Gastrocnemius medialis (tissue), 4 donors: Measurements from ENCODE around the gene APOBEC4. TPM values are rescaled to one million over a fixed set of nuclear protein-coding genes. Genes with fewer than 3 reads are reported as not detected.
"Not testable (repeated sequence)": the region's sequence is repeated elsewhere in the genome, so short reads cannot be mapped to it uniquely, and the experiment has no call there.

Experiments used
- ATAC-seq, 2 donors: fragments of 150-250 bp; one replicate each; pipeline ENCODE4 v1.9.1; 2016
- DNase-seq, 2 donors: peaks; one replicate each; pipeline ENCODE4 v3.0.0-alpha.2; 2019
- H3K27ac ChIP-seq, 4 donors: fragments of 200-600 bp; sonication (generic); 1 replicate in 1 of 4; 2 replicates in 3 of 4; pipeline ENCODE4 v1.5.1; 2016 to 2018; ENCODE audit warnings: mild to moderate bottlenecking in 2 of 4, moderate library complexity in 1 of 4
- H3K27me3 ChIP-seq, 3 donors: fragments of 200-600 bp; sonication (generic) in 2 of 3; 1 replicate in 1 of 3; 2 replicates in 2 of 3; pipeline versions ENCODE4 v1.5.1 to v1.6.0; 2016 to 2019; ENCODE audit warnings: mild to moderate bottlenecking in 1 of 3, moderate library complexity in 1 of 3
- H3K36me3 ChIP-seq, 2 donors: fragments of 200-600 bp; sonication (generic) in 1 of 2; one replicate each; pipeline ENCODE4 v1.5.1; 2017 to 2018
- H3K4me1 ChIP-seq, 2 donors: fragments of 200-600 bp; sonication (generic) in 1 of 2; one replicate each; pipeline ENCODE4 v1.5.1; 2016 to 2017; ENCODE audit warnings: mild to moderate bottlenecking in 2 of 2
- H3K4me3 ChIP-seq, 4 donors: fragments of 200-600 bp; sonication (generic) in 3 of 4; 1 replicate in 1 of 4; 2 replicates in 3 of 4; pipeline ENCODE4 v1.5.1; 2016 to 2019; ENCODE audit warnings: mild to moderate bottlenecking in 2 of 4
- H3K9me3 ChIP-seq, 3 donors: fragments of 200-600 bp; sonication (generic) in 2 of 3; 1 replicate in 1 of 3; 2 replicates in 2 of 3; pipeline ENCODE4 v1.5.1; 2016 to 2019
- POLR2A ChIP-seq, 2 donors: fragments of 450-650 bp; IDR thresholded peaks; one replicate each; pipeline ENCODE4 v1.6.1; 2017; ENCODE audit warnings: antibody characterized with exemption in 2 of 2, mild to moderate bottlenecking in 2 of 2, moderate library complexity in 2 of 2
- in situ Hi-C, 4 donors: fragments of 200-750 bp; cut with MboI; loops; one replicate each; pipeline versions ENCODE4 v1.15.0 to v1.8.0; 2017; ENCODE audit warnings: low sequenced_read_pairs in 4 of 4
- intact Hi-C: fragments of 100-400 bp; cut with DNase I; formaldehyde crosslinking; loops from one replicate; pipeline ENCODE4 v1.15.1; 2023; ENCODE audit warnings: low total_unique reads
- total RNA-seq, 4 donors: library from RNA; depleted of rRNA; stranded (reverse); fragments of >200 nt; gene quantifications; one replicate each; pipeline versions ENCODE4 v1.1.0 to v1.2.3, GENCODE V29; 2016
- TF ChIP-seq, protein P1 (sequence below), 5 experiments: fragments of 450-650 bp in 3 of 5; fragments of 200-600 bp in 2 of 5; sonication (generic) in 2 of 5; IDR thresholded peaks in 4 of 5; conservative IDR thresholded peaks in 1 of 5; 1 replicate in 4 of 5; 2 replicates in 1 of 5; pipeline ENCODE4 v1.5.1; 2016 to 2019; ENCODE audit warnings: antibody characterized with exemption in 5 of 5, mild to moderate bottlenecking in 3 of 5, moderate library complexity in 3 of 5

The APOBEC4 gene
- total RNA-seq, 4 donors from 2014 or later = not detected

DNA sequence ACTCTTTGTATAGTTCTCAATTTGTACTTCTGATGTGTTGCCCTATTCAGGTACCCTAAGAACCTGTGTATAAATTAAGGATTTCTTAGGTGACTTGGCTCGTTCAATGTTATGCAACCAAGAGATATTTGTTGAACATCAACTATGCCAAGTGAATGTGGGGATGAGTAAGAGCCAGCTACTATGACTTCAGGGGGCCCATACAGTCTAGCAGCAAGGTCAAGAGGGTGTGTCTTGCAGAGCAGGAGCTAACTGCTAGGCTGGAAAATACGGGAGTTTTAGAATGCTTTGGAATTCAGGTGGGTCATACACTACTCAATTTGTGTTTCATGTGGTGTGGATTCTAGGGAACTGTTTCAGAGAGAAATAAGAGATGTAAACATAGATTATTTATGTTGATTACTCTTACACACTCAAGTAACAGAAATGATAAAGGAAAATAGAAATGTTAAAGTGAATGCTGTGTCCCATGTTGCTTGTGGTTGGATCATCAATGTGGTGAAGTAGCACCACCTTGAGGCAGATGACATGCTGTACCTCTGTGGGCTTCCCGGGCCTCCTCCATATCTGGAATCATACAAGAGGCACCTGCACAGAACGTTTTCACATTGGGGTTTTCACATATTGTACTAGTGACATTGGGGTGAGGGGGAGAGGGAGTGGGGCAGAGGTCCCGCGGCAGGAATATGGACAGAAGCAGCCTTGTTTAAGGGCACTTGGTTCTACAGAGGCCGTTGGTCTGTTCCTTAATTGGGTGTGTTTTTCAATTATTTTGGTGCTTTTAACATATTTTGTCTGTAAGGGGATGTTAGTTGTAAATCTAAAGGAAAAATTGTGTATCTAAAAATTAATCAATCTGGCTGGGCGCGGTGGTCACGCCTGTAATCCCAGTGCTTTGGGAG lies 30.0 kb downstream of the APOBEC4 start:
- H3K9me3 ChIP-seq = no peaks in the 10 kb centered on the region
- H3K27ac ChIP-seq = no peak overlapping the region
- TF ChIP-seq, protein P1, sequence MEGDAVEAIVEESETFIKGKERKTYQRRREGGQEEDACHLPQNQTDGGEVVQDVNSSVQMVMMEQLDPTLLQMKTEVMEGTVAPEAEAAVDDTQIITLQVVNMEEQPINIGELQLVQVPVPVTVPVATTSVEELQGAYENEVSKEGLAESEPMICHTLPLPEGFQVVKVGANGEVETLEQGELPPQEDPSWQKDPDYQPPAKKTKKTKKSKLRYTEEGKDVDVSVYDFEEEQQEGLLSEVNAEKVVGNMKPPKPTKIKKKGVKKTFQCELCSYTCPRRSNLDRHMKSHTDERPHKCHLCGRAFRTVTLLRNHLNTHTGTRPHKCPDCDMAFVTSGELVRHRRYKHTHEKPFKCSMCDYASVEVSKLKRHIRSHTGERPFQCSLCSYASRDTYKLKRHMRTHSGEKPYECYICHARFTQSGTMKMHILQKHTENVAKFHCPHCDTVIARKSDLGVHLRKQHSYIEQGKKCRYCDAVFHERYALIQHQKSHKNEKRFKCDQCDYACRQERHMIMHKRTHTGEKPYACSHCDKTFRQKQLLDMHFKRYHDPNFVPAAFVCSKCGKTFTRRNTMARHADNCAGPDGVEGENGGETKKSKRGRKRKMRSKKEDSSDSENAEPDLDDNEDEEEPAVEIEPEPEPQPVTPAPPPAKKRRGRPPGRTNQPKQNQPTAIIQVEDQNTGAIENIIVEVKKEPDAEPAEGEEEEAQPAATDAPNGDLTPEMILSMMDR (IDR thresholded peaks at IDR 0.05 in 4 of 5, conservative IDR thresholded peaks at IDR 0.05 in 1 of 5) = peak in 4 of 5 experiments; percentile 27 to 69 (median 42)
- no peak for TF ChIP-seq POLR2A (IDR thresholded peaks at IDR 0.05)
- peaks cover 0 to 5% of the 10 kb centered on the region in 2 donors for H3K4me1 ChIP-seq
- DNase-seq (peak in 1 of 2 donors; percentile 32), ATAC-seq (peak; percentile 81 to 87)
- in situ Hi-C loops (loop anchor here in 3 of 4 donors (5.0 to 25.0 kb wide), 4 partner anchors 156 to 338 kb away; partner anchors contain the start of gene SMG7 (in 1 of the 3)), intact Hi-C loops (loop anchor here (1.0 to 5.0 kb wide), 2 partner anchors 153 to 341 kb away; no protein-coding TSS in a partner anchor)
- H3K27me3 ChIP-seq = no peaks in the 10 kb centered on the region
- H3K36me3 ChIP-seq = peaks cover 0 to 5% of the 10 kb centered on the region in 2 donors
- no peak overlapping the region for H3K4me3 ChIP-seq

DNA sequence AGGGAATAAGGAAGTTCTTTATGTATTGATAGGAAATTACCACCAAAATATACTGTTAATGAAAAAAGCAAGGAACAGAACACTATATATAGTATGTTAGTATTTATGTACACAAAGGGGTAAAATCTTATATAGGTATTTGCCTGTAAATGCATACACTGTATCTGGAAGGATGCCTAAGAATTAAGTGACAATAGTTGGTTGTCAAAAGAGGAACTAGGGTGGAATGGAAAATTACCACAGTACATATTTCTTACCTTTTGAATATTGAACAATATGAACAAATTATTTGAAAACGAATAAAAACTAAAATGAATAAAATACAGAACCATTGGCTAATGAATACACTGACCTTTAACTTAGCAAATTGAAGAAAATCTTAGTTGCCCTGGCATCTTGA lies 31.1 kb downstream of the APOBEC4 start:
- peaks cover 0 to 4% of the 10 kb centered on the region in 2 donors for H3K36me3 ChIP-seq
- in situ Hi-C loops = loop anchor here in 3 of 4 donors (5.0 to 25.0 kb wide), 4 partner anchors 155 to 337 kb away; partner anchors contain the start of gene SMG7 (in 1 of the 3)
- H3K9me3 ChIP-seq = no peaks in the 10 kb centered on the region
- intact Hi-C loops = loop anchor here (5.0 kb wide), 1 partner anchor 340 kb away; no protein-coding TSS in a partner anchor
- no peak overlapping the region for H3K4me3 ChIP-seq
- DNase-seq = no peak
- no peaks in the 10 kb centered on the region for H3K27me3 ChIP-seq
- H3K4me1 ChIP-seq = peaks cover 0 to 5% of the 10 kb centered on the region in 2 donors
- ATAC-seq = no peak
- H3K27ac ChIP-seq = no peak overlapping the region
- TF ChIP-seq POLR2A (IDR thresholded peaks at IDR 0.05) = no peak
- TF ChIP-seq, protein P1 (IDR thresholded peaks at IDR 0.05 in 4 of 5, conservative IDR thresholded peaks at IDR 0.05 in 1 of 5) = no peak

DNA sequence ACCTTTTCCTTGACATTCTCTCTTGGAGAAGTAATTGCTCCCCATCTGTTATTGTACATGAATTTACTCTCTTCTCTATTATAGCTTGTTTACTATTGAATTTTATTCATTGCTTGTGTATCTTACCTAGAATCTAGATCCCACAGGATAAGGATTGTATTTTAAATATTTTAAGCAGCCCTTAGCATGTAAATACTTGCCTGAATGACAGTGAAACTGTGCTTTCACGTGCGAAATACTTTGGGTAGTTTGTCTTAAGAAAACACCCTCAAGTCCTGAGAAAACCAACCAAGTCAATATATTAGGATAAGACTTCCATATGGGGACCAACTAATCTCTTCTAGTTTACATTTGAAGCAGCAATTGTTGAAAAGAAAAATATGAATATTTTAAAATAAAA lies 32.8 kb downstream of the APOBEC4 start:
- no peak for DNase-seq
- Histone ChIP-seq H3K9me3 (no peaks in the 10 kb centered on the region), H3K27ac (no peak overlapping the region), H3K4me3 (no peak overlapping the region), H3K36me3 (no peaks in the 10 kb centered on the region), H3K27me3 (no peaks in the 10 kb centered on the region), H3K4me1 (peaks cover 0 to 5% of the 10 kb centered on the region in 2 donors)
- intact Hi-C loops = loop anchor here (5.0 kb wide), 1 partner anchor 338 kb away; no protein-coding TSS in a partner anchor
- in situ Hi-C loops = loop anchor here in 3 of 4 donors (5.0 to 25.0 kb wide), 4 partner anchors 153 to 336 kb away; partner anchors contain the start of gene SMG7 (in 1 of the 3)
- no peak for ATAC-seq
- TF ChIP-seq POLR2A (IDR thresholded peaks at IDR 0.05) = no peak
- TF ChIP-seq, protein P1 (IDR thresholded peaks at IDR 0.05 in 4 of 5, conservative IDR thresholded peaks at IDR 0.05 in 1 of 5) = no peak

DNA sequence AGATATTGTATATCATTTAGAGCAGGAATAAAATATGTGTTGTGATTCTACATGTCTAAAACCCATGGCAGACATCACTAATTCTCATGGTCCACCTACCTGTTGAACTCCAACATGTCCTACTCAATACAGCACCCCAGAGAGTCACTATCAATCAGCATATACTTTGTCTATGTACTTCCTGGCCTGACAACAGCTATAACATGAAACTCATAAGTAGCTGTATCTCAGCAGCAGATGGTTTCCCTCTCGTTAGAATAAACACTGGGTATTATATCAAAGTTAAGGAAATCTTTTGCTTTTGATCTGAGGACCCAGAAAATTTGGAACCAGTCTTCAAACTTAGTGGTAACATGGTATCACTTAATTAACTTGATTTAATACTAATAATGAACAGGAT lies 33.3 kb downstream of the APOBEC4 start:
- H3K36me3 ChIP-seq = no peaks in the 10 kb centered on the region
- peaks cover 0 to 5% of the 10 kb centered on the region in 2 donors for H3K4me1 ChIP-seq
- H3K27me3 ChIP-seq = no peaks in the 10 kb centered on the region
- H3K9me3 ChIP-seq = no peaks in the 10 kb centered on the region
- in situ Hi-C loops (loop anchor here in 3 of 4 donors (5.0 to 25.0 kb wide), 4 partner anchors 152 to 335 kb away; partner anchors contain the start of gene SMG7 (in 1 of the 3)), intact Hi-C loops (loop anchor here (5.0 kb wide), 1 partner anchor 337 kb away; no protein-coding TSS in a partner anchor)
- no peak for TF ChIP-seq POLR2A (IDR thresholded peaks at IDR 0.05)
- TF ChIP-seq, protein P1 (IDR thresholded peaks at IDR 0.05 in 4 of 5, conservative IDR thresholded peaks at IDR 0.05 in 1 of 5) = no peak
- no peak overlapping the region for H3K4me3 ChIP-seq
- ATAC-seq (no peak), DNase-seq (no peak)
- H3K27ac ChIP-seq = no peak overlapping the region

DNA sequence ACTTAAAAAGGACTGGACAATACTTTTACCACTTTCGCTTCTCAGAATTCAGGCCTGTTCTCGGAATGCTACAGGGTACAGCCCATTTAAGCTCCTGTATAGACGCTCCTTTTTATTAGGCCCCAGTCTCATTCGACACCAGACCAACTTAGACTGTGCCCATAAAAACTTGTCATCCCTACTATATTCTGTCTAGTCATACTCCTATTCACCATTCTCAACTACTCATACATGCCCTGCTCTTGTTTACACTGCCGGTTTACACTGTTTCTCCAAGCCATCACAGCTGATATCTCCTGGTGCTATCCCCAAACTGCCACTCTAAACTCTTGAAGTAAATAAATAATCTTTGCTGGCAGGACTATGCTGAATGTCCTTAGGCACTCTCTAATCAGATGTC lies 34.9 kb downstream of the APOBEC4 start:
- ATAC-seq, H3K4me1 ChIP-seq, H3K36me3 ChIP-seq, H3K27me3 ChIP-seq, H3K4me3 ChIP-seq, intact Hi-C loops, H3K9me3 ChIP-seq, H3K27ac ChIP-seq, DNase-seq: not testable (repeated sequence)
- in situ Hi-C loops = loop anchor here in 2 of 4 donors (25.0 kb wide), 2 partner anchors 156 to 331 kb away; partner anchors contain the start of gene SMG7 (in 1 of the 2)

DNA sequence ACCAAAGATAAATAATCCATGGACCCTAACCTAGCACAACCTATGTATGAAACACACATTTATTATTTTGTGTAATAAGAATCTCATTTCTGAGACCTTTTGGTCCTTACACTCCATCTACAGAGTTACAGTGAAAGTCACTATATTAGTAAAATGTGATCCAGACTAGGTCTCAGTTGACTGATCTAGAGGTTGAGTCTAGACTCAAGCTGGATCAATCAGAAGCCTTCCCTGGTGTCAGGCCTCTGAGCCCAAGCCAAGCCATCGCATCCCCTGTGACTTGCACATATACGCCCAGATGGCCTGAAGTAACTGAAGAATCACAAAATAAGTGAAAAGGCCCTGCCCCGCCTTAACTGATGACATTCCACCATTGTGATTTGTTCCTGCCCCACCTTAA lies 40.1 kb downstream of the APOBEC4 start:
- H3K9me3 ChIP-seq, H3K4me3 ChIP-seq, ATAC-seq, H3K4me1 ChIP-seq, H3K36me3 ChIP-seq, intact Hi-C loops, DNase-seq, H3K27me3 ChIP-seq, H3K27ac ChIP-seq: not testable (repeated sequence)
- in situ Hi-C loops = loop anchor here in 2 of 4 donors (25.0 kb wide), 2 partner anchors 151 to 326 kb away; partner anchors contain the start of gene SMG7 (in 1 of the 2)
